Astrocyte (in vitro differentiated cells and primary cell): ENCODE results near the gene SCN2B. TPM values are rescaled to one million over a fixed set of nuclear protein-coding genes. Genes with fewer than 3 reads are reported as not detected.

Experiments used
- DNase-seq: peaks from one replicate; pipeline ENCODE4 v3.0.0-alpha.2; 2010; ENCODE audit warnings: low read depth
- FAIRE-seq: peaks from 2 replicates; lab custom pipeline; 2011; peaks lifted over from hg19 to GRCh38; lab: Jason Lieb, UNC
- H2AFZ ChIP-seq: 2 replicates; pipeline ENCODE4 v1.6.0; 2012; ENCODE audit warnings: low read depth, low read length, inconsistent platforms
- H3K27ac ChIP-seq: 2 replicates; pipeline ENCODE4 v1.5.1; 2011; ENCODE audit warnings: low read depth, low read length, inconsistent platforms
- H3K27me3 ChIP-seq: 2 replicates; pipeline ENCODE4 v1.6.0; 2011; ENCODE audit warnings: low read length, inconsistent platforms; ENCODE audit not compliant: insufficient read depth
- H3K36me3 ChIP-seq: 2 replicates; pipeline ENCODE4 v1.5.1; 2011; ENCODE audit warnings: low read length, inconsistent platforms; ENCODE audit not compliant: insufficient read depth
- H3K4me1 ChIP-seq: 2 replicates; pipeline ENCODE4 v1.5.1; 2011; ENCODE audit warnings: low read length, inconsistent platforms; ENCODE audit not compliant: insufficient read depth
- H3K4me2 ChIP-seq: 2 replicates; pipeline ENCODE4 v1.6.0; 2012; ENCODE audit warnings: low read length, inconsistent platforms
- H3K4me3 ChIP-seq: 2 replicates; pipeline ENCODE4 v1.5.1; 2011; ENCODE audit warnings: low read depth, mild to moderate bottlenecking, low read length, inconsistent platforms; ENCODE audit not compliant: insufficient read depth
- H3K79me2 ChIP-seq: 2 replicates; pipeline ENCODE4 v1.6.0; 2012; ENCODE audit warnings: mild to moderate bottlenecking, low read length, inconsistent platforms; ENCODE audit not compliant: insufficient read depth
- H3K9ac ChIP-seq: 2 replicates; pipeline ENCODE4 v1.6.0; 2012; ENCODE audit warnings: mild to moderate bottlenecking, low read length, inconsistent platforms
- H3K9me3 ChIP-seq: 2 replicates; pipeline ENCODE4 v1.5.1; 2012; ENCODE audit warnings: low read depth, mild to moderate bottlenecking, low read length, inconsistent platforms; ENCODE audit not compliant: insufficient read depth
- H4K20me1 ChIP-seq: 2 replicates; pipeline ENCODE4 v1.6.0; 2012; ENCODE audit warnings: low read length, inconsistent platforms; ENCODE audit not compliant: insufficient read depth
- H3K27ac Mint-ChIP-seq: one replicate; pipeline ENCODE4 v1.8.0; 2021; ENCODE audit warnings: mild to moderate bottlenecking, mixed read lengths; ENCODE audit not compliant: unreplicated experiment
- H3K27me3 Mint-ChIP-seq: one replicate; pipeline ENCODE4 v1.8.0; 2021; ENCODE audit warnings: low read depth, mixed read lengths; ENCODE audit not compliant: unreplicated experiment
- H3K36me3 Mint-ChIP-seq: one replicate; pipeline ENCODE4 v1.8.0; 2021; ENCODE audit warnings: low read depth, mixed read lengths; ENCODE audit not compliant: unreplicated experiment
- H3K4me1 Mint-ChIP-seq: one replicate; pipeline ENCODE4 v1.8.0; 2021; ENCODE audit warnings: low read depth, mixed read lengths; ENCODE audit not compliant: unreplicated experiment
- H3K4me3 Mint-ChIP-seq: one replicate; pipeline ENCODE4 v1.8.0; 2021; ENCODE audit warnings: mild to moderate bottlenecking, moderate library complexity, mixed read lengths; ENCODE audit not compliant: unreplicated experiment
- H3K9me3 Mint-ChIP-seq: one replicate; pipeline ENCODE4 v1.8.0; 2021; ENCODE audit warnings: mild to moderate bottlenecking, mixed read lengths; ENCODE audit not compliant: unreplicated experiment
- CTCF ChIP-seq: IDR thresholded peaks from 2 replicates; pipeline ENCODE4 v1.5.1; 2011; ENCODE audit warnings: low read depth, mild to moderate bottlenecking, inconsistent platforms, low read length, moderate library complexity; ENCODE audit not compliant: insufficient read depth
- EZH2 ChIP-seq: IDR thresholded peaks from 2 replicates; pipeline ENCODE4 v1.6.1; 2012; ENCODE audit warnings: mild to moderate bottlenecking, low read length, inconsistent platforms; ENCODE audit not compliant: insufficient read depth
- total RNA-seq: library from RNA; stranded (reverse); gene quantifications from 2 replicates; pipeline ENCODE4 v1.2.1, GENCODE V29; 2021

SCN2B gene
- total RNA-seq, 1 donor from 2014 or later, result 0.18 TPM

GRCh38 chr11:118174006-118174567 is 2.4 kb downstream of the SCN2B start:
- Histone ChIP-seq H3K27ac (no peak overlapping the region), H3K4me1 (no peaks in the 10 kb centered on the region), H4K20me1 (no peaks in the 10 kb centered on the region), H3K27me3 (peaks cover 32% of the 10 kb centered on the region), H3K9ac (no peak overlapping the region), H3K9me3 (no peaks in the 10 kb centered on the region), H3K79me2 (no peaks in the 10 kb centered on the region), H3K4me3 (no peak overlapping the region), H3K36me3 (no peaks in the 10 kb centered on the region), H3K4me2 (no peak overlapping the region), H2AFZ (peak overlapping the region; percentile 11)
- no peak overlapping the region for H3K27ac Mint-ChIP-seq
- no peak overlapping the region for H3K4me3 Mint-ChIP-seq
- H3K36me3 Mint-ChIP-seq, result no peaks in the 10 kb centered on the region
- FAIRE-seq, result no peak
- H3K4me1 Mint-ChIP-seq, result peaks cover 19% of the 10 kb centered on the region
- DNase-seq, result no peak
- TF ChIP-seq CTCF (no peak), EZH2 (no peak)
- peaks cover 67% of the 10 kb centered on the region for H3K27me3 Mint-ChIP-seq
- no peaks in the 10 kb centered on the region for H3K9me3 Mint-ChIP-seq

GRCh38 chr11:118172356-118172755 is 4.1 kb downstream of the SCN2B start:
- Histone ChIP-seq H3K27me3 (peaks cover 34% of the 10 kb centered on the region), H3K79me2 (no peaks in the 10 kb centered on the region), H4K20me1 (no peaks in the 10 kb centered on the region), H3K27ac (no peak overlapping the region), H2AFZ (no peak overlapping the region), H3K4me3 (no peak overlapping the region), H3K4me1 (no peaks in the 10 kb centered on the region), H3K36me3 (no peaks in the 10 kb centered on the region), H3K4me2 (no peak overlapping the region), H3K9me3 (no peaks in the 10 kb centered on the region), H3K9ac (no peak overlapping the region)
- no peak for TF ChIP-seq EZH2
- no peak for TF ChIP-seq CTCF
- Mint-ChIP-seq H3K4me1 (peaks cover 19% of the 10 kb centered on the region), H3K4me3 (no peak overlapping the region), H3K9me3 (no peaks in the 10 kb centered on the region), H3K36me3 (no peaks in the 10 kb centered on the region), H3K27ac (no peak overlapping the region), H3K27me3 (peaks cover 84% of the 10 kb centered on the region)
- DNase-seq, result no peak
- FAIRE-seq, result no peak

- H3K27ac Mint-ChIP-seq, result no peak overlapping the region
- no peaks in the 10 kb centered on the region for H3K4me1 ChIP-seq
- no peaks in the 10 kb centered on the region for H3K9me3 ChIP-seq
- TF ChIP-seq CTCF (peak; percentile 69), EZH2 (no peak)
- no peaks in the 10 kb centered on the region for H3K9me3 Mint-ChIP-seq
- no peaks in the 10 kb centered on the region for H3K36me3 Mint-ChIP-seq
- H2AFZ ChIP-seq, result peak overlapping the region; percentile 49
- H3K27ac ChIP-seq, result no peak overlapping the region
- no peaks in the 10 kb centered on the region for H3K79me2 ChIP-seq
- peaks cover 34% of the 10 kb centered on the region for H3K27me3 ChIP-seq
- H3K4me1 Mint-ChIP-seq, result peaks cover 18% of the 10 kb centered on the region
- H3K4me3 Mint-ChIP-seq, result no peak overlapping the region
- H3K4me3 ChIP-seq, result no peak overlapping the region
- no peaks in the 10 kb centered on the region for H3K36me3 ChIP-seq
- no peak overlapping the region for H3K9ac ChIP-seq
- DNase-seq, result peak; percentile 10
- H3K27me3 Mint-ChIP-seq, result peaks cover 88% of the 10 kb centered on the region
- peak overlapping the region; percentile 7 for H3K4me2 ChIP-seq
- FAIRE-seq, result no peak
- no peaks in the 10 kb centered on the region for H4K20me1 ChIP-seq
These were observed 5.0 kb downstream of the SCN2B start for GRCh38 chr11:118171269-118172062.
